C4-2B (cell line): Measurements from ENCODE around the gene STXBP1.

Source experiments
- CTCF ChIP-seq: fragments of 450-650 bp; conservative IDR thresholded peaks from 2 replicates; pipeline ENCODE4 v1.5.1; 2017; ENCODE audit warnings: mild to moderate bottlenecking
- ZFX ChIP-seq: fragments of 450-650 bp; IDR thresholded peaks from 2 replicates; pipeline ENCODE4 v1.6.1; 2017

DNA sequence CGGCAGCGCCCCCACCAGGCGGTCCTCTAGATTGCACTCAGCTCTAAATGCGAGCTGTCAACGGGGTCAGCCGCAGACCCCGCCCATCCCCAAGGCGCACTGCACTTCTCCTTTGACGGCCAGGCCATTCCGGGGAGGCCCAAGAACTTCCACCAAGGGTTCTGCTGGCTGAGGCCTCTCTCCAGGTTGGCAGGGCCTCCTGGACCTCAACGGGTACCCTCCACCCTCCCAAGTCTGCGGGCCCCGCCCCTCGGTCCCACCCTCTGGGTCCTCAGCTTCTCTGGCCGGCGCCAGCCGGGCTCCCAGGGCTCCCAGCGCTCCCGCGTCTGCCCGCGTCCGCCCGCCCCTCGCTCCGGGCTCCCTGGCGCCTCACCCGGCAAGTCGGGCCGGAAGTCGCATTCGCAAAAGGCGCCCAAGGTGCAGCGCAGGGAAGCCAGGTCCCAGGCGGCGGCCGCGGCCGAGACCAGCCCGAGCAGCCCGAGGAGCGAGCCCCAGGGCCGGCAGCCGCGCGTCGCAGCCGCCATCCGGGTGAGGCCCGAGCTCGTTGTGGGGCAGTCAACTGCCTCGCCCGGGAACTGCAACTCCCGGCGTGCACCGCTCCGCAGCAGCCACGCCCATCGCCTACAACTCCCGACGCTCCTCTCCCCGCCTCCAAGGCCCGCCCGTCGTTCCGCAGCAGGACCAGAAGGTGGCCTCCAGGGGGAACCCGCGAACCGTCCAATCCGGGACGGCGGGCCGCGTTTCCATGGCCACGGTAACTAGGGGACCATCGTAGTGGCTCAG is 122.9 kb downstream of the STXBP1 start, which contains the start of gene TOR2A:
- peak; percentile 94 for TF ChIP-seq CTCF
- peak; percentile 89; the same call in 1 of the 2 replicates for TF ChIP-seq ZFX
